Measurements from ENCODE around the gene TLE6.

Gene TLE6

DNA sequence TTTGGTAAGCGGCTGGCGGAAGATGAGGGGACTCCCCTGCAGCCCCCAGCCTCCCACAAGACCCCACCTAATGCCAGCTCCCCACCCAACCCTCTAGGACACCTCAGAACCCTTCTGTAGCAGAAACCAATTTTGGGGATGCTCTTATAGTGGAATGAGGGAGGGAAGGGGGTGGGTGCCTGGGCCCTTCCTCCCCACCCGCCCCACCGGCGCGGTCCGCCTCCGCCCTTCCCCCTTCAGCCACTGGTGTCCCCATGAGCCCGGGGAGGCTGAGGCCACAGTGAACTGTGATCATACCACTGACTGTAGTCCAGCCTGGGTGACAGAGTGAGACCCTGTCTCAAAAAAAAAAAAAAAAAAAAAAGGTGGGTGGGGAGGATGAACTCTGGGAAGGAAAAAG, 16.2 kb downstream of the TLE6 start:
- TF ChIP-seq POLR2AphosphoS5 (IDR thresholded peaks at IDR 0.05; ENCODE audit: low read depth, low read length) = no peak

DNA sequence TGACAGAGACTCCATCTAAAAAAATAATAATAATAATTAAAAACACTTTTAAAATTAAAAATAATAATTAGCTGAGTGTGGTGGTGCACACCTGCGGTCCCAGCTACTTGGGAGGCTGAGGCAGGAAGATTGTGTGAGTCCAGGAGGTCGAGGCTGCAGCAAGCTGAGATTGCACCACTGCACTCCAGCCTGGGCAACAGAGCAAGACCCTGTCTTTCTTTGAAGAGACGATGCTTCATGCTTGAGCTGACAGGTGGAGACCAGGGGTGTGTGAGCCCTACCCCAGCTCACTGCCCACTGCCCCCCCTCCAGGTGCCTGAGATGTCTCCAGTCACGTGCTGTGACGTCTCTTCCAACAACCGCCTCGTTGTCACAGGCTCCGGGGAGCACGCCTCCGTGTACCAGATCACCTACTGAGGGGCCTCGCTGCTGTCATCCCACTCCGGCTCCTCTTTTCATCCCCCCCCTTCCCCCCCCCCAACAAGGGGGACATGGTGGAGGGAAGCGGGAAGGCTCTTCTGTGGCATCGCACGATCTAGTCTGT, 17.3 kb downstream of the TLE6 start:
- TF ChIP-seq FOXP2 (optimal IDR thresholded peaks at IDR 0.05; ENCODE audit: borderline replicate concordance, extremely low read depth, extremely low read length, insufficient read depth) (no peak), TAF1 (IDR thresholded peaks at IDR 0.05; ENCODE audit: borderline replicate concordance, insufficient read depth, low read length) (no peak), SIN3A (IDR thresholded peaks at IDR 0.05; ENCODE audit: borderline replicate concordance, insufficient read depth, low read length) (no peak), POLR2AphosphoS5 (IDR thresholded peaks at IDR 0.05; ENCODE audit: low read depth, low read length) (no peak)
- TF ChIP-seq, protein P1, sequence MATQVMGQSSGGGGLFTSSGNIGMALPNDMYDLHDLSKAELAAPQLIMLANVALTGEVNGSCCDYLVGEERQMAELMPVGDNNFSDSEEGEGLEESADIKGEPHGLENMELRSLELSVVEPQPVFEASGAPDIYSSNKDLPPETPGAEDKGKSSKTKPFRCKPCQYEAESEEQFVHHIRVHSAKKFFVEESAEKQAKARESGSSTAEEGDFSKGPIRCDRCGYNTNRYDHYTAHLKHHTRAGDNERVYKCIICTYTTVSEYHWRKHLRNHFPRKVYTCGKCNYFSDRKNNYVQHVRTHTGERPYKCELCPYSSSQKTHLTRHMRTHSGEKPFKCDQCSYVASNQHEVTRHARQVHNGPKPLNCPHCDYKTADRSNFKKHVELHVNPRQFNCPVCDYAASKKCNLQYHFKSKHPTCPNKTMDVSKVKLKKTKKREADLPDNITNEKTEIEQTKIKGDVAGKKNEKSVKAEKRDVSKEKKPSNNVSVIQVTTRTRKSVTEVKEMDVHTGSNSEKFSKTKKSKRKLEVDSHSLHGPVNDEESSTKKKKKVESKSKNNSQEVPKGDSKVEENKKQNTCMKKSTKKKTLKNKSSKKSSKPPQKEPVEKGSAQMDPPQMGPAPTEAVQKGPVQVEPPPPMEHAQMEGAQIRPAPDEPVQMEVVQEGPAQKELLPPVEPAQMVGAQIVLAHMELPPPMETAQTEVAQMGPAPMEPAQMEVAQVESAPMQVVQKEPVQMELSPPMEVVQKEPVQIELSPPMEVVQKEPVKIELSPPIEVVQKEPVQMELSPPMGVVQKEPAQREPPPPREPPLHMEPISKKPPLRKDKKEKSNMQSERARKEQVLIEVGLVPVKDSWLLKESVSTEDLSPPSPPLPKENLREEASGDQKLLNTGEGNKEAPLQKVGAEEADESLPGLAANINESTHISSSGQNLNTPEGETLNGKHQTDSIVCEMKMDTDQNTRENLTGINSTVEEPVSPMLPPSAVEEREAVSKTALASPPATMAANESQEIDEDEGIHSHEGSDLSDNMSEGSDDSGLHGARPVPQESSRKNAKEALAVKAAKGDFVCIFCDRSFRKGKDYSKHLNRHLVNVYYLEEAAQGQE (IDR thresholded peaks at IDR 0.05; ENCODE audit: insufficient read depth in 1 of 2, low read depth in 2 of 2, low read length in 2 of 2) = no peak

DNA sequence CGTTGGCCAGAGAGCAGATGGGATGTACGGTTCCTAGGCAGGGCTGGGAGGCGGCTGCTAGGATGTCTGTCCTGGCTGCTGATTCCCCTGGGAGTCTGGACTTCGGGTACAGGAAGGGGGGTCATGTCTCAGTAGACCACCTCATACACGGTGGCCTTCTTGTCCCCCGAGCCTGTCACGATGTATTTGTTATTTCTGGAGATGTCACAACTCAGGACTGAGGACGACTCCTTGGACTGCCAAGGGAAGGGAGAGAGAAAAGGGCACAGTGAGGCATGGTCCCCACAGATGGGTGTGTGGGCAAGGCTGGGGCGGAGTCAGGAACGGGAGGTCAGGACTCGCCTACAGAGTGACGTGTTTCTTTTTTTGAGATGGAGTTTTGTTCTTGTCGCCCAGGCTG, 20.4 kb downstream of the TLE6 start:
- TF ChIP-seq, protein P1 (IDR thresholded peaks at IDR 0.05; ENCODE audit: insufficient read depth in 1 of 2, low read depth in 2 of 2, low read length in 2 of 2) = no peak
- no peak for TF ChIP-seq TAF1 (IDR thresholded peaks at IDR 0.05; ENCODE audit: borderline replicate concordance, insufficient read depth, low read length)
- TF ChIP-seq SIN3A (IDR thresholded peaks at IDR 0.05; ENCODE audit: borderline replicate concordance, insufficient read depth, low read length) = no peak
- TF ChIP-seq FOXP2 (optimal IDR thresholded peaks at IDR 0.05; ENCODE audit: borderline replicate concordance, extremely low read depth, extremely low read length, insufficient read depth) = no peak
- TF ChIP-seq POLR2AphosphoS5 (IDR thresholded peaks at IDR 0.05; ENCODE audit: low read depth, low read length) = no peak

DNA sequence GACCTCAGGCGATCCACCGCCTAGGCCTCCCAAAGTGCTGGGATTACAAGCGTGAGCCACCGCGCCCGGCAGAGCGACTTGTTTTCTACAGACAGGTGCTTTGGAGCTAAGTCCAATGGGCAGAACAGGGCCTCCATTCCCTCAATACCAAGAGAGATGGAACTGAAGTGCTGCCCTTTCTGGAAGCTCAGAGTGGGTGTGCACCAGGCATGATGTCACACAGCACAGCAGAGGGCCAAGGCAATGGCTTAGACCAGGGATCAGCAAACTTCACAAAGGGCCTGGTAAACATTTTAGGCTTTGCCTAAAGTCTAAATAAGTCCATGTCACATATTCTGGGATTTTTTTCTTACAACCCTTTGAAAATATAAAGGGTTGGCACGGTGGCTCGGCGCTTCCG, 21.3 kb downstream of the TLE6 start:
- TF ChIP-seq TAF1 (IDR thresholded peaks at IDR 0.05; ENCODE audit: borderline replicate concordance, insufficient read depth, low read length) (no peak), SIN3A (IDR thresholded peaks at IDR 0.05; ENCODE audit: borderline replicate concordance, insufficient read depth, low read length) (no peak), POLR2AphosphoS5 (IDR thresholded peaks at IDR 0.05; ENCODE audit: low read depth, low read length) (no peak), FOXP2 (optimal IDR thresholded peaks at IDR 0.05; ENCODE audit: borderline replicate concordance, extremely low read depth, extremely low read length, insufficient read depth) (no peak)
- TF ChIP-seq, protein P1 (IDR thresholded peaks at IDR 0.05; ENCODE audit: insufficient read depth in 1 of 2, low read depth in 2 of 2, low read length in 2 of 2) = no peak

- TF ChIP-seq TAF1 (IDR thresholded peaks at IDR 0.05; ENCODE audit: borderline replicate concordance, insufficient read depth, low read length) (no peak), SIN3A (IDR thresholded peaks at IDR 0.05; ENCODE audit: borderline replicate concordance, insufficient read depth, low read length) (no peak), POLR2AphosphoS5 (IDR thresholded peaks at IDR 0.05; ENCODE audit: low read depth, low read length) (no peak), FOXP2 (optimal IDR thresholded peaks at IDR 0.05; ENCODE audit: borderline replicate concordance, extremely low read depth, extremely low read length, insufficient read depth) (no peak)
- TF ChIP-seq, protein P1 (IDR thresholded peaks at IDR 0.05; ENCODE audit: insufficient read depth in 1 of 2, low read depth in 2 of 2, low read length in 2 of 2) = no peak
Observed at GRCh38 chr19:3001235-3001800, 24.0 kb downstream of the TLE6 start.

Data from PFSK-1 (cell line).